Neural cell (in vitro differentiated cells): ENCODE data around the gene TSPAN31. TPM values are rescaled to one million over a fixed set of nuclear protein-coding genes. Genes with fewer than 3 reads are reported as not detected.

Source experiments
- H2AFZ ChIP-seq: fragments of 200-600, 300-800 bp; sonication (generic), shearing (Covaris generic); 2 replicates; pipeline ENCODE4 v1.6.0; 2014; ENCODE audit warnings: low read depth, mild to moderate bottlenecking, antibody characterized with exemption, low read length, moderate library complexity
- H3F3A ChIP-seq: fragments of 200-600 bp; shearing (Covaris generic); 2 replicates; pipeline ENCODE4 v1.6.1; 2016; ENCODE audit warnings: mild to moderate bottlenecking, moderate library complexity, mixed read lengths, antibody characterized with exemption, low read length; ENCODE audit not compliant: insufficient read depth, poor library complexity, severe bottlenecking
- H3K27ac ChIP-seq: fragments of 200-600, 300-800 bp; sonication (generic), shearing (Covaris generic); 2 replicates; pipeline ENCODE4 v1.5.1; 2014; ENCODE audit warnings: mild to moderate bottlenecking, low read length, moderate library complexity
- H3K27me3 ChIP-seq: fragments of 300-800, 200-600 bp; sonication (generic), shearing (Covaris generic); 2 replicates; pipeline ENCODE4 v1.6.0; 2014; ENCODE audit warnings: mild to moderate bottlenecking, low read depth, low read length, moderate library complexity; ENCODE audit not compliant: insufficient read depth
- H3K36me3 ChIP-seq: fragments of 300-800, 200-600 bp; sonication (generic), shearing (Covaris generic); 2 replicates; pipeline ENCODE4 v1.5.1; 2014; ENCODE audit warnings: mild to moderate bottlenecking, antibody characterized with exemption, low read length, moderate library complexity; ENCODE audit not compliant: insufficient read depth
- H3K4me2 ChIP-seq: fragments of 300-800, 200-600 bp; sonication (generic), shearing (Covaris generic); 2 replicates; pipeline ENCODE4 v1.6.0; 2014; ENCODE audit warnings: mild to moderate bottlenecking, low read length
- H3K4me3 ChIP-seq: fragments of 300-800, 200-600 bp; sonication (generic), shearing (Covaris generic); 2 replicates; pipeline ENCODE4 v1.5.1; 2014; ENCODE audit warnings: mild to moderate bottlenecking, low read length, moderate library complexity
- H3K79me2 ChIP-seq: fragments of 200-600 bp; shearing (Covaris generic); replicated peaks from 2 replicates; pipeline ENCODE4 v1.6.0; 2014; ENCODE audit warnings: mild to moderate bottlenecking, low read length, moderate library complexity; ENCODE audit not compliant: insufficient read depth
- H3K9ac ChIP-seq: fragments of 300-800, 200-600 bp; sonication (generic), shearing (Covaris generic); 2 replicates; pipeline ENCODE4 v1.6.1; 2016; ENCODE audit warnings: mild to moderate bottlenecking, low read length, mixed read lengths
- H3K9me2 ChIP-seq: fragments of 200-600 bp; shearing (Covaris generic); 2 replicates; pipeline ENCODE4 v1.6.1; 2016; ENCODE audit warnings: mild to moderate bottlenecking, low read length, mixed read lengths; ENCODE audit not compliant: insufficient read depth
- H3K9me3 ChIP-seq: fragments of 200-600, 300-800 bp; sonication (generic), shearing (Covaris generic); 2 replicates; pipeline ENCODE4 v1.6.1; 2016; ENCODE audit warnings: mild to moderate bottlenecking, mixed run types, low read length, moderate library complexity, mixed read lengths
- H4K20me1 ChIP-seq: fragments of 200-600 bp; shearing (Covaris generic); 2 replicates; pipeline ENCODE4 v1.6.1; 2016; ENCODE audit warnings: mild to moderate bottlenecking, mixed run types; ENCODE audit not compliant: insufficient read depth
- CTCF ChIP-seq: fragments of 450-650 bp; IDR thresholded peaks from 2 replicates; pipeline ENCODE4 v1.5.1; 2014; ENCODE audit warnings: antibody characterized with exemption, mild to moderate bottlenecking, moderate library complexity; ENCODE audit not compliant: poor library complexity, severe bottlenecking
- EP300 ChIP-seq: fragments of 450-650 bp; conservative IDR thresholded peaks from 2 replicates; pipeline ENCODE4 v1.6.1; 2014; ENCODE audit warnings: antibody characterized with exemption, mild to moderate bottlenecking, moderate library complexity; ENCODE audit not compliant: poor library complexity, severe bottlenecking
- EZH2 ChIP-seq: fragments of 200-600, 300-800 bp; shearing (Covaris generic), sonication (generic); IDR thresholded peaks from 2 replicates; pipeline ENCODE4 v1.6.1; 2014; ENCODE audit warnings: antibody characterized with exemption, low read length, borderline replicate concordance, mild to moderate bottlenecking; ENCODE audit not compliant: insufficient read depth, poor library complexity, severe bottlenecking
- MXI1 ChIP-seq: fragments of 450-650 bp; conservative IDR thresholded peaks from 2 replicates; pipeline ENCODE4 v1.6.1; 2014; ENCODE audit warnings: antibody characterized with exemption, mild to moderate bottlenecking; ENCODE audit not compliant: poor library complexity, severe bottlenecking
- POLR2AphosphoS5 ChIP-seq: IDR thresholded peaks from 2 replicates; pipeline ENCODE4 v1.6.1; 2012
- RAD21 ChIP-seq: fragments of 450-650 bp; conservative IDR thresholded peaks from 2 replicates; pipeline ENCODE4 v1.6.1; 2014; ENCODE audit warnings: antibody characterized with exemption, mild to moderate bottlenecking, moderate library complexity
- REST ChIP-seq: IDR thresholded peaks from 2 replicates; pipeline ENCODE4 v1.6.1; 2012; ENCODE audit warnings: borderline replicate concordance
- SMC3 ChIP-seq: fragments of 450-650 bp; conservative IDR thresholded peaks from 2 replicates; pipeline ENCODE4 v1.6.1; 2014; ENCODE audit warnings: antibody characterized with exemption, mild to moderate bottlenecking, moderate library complexity; ENCODE audit not compliant: poor library complexity
- TAF1 ChIP-seq: IDR thresholded peaks from 2 replicates; pipeline ENCODE4 v1.6.1; 2012; ENCODE audit warnings: low read depth
- polyA plus RNA-seq: library from polyadenylated mRNA; depleted of rRNA; stranded (reverse); fragments of >200 nt; gene quantifications from 2 replicates; pipeline ENCODE4 v1.2.3, GENCODE V29; 2014

TSPAN31 gene
- polyA plus RNA-seq, 1 donor from 2014 or later, result 85.3 TPM

- no peaks in the 10 kb centered on the region for H4K20me1 ChIP-seq
- no peaks in the 10 kb centered on the region for H3K9me2 ChIP-seq
- H3K27ac ChIP-seq, result no peak overlapping the region
- H3K4me3 ChIP-seq, result no peak overlapping the region
- H2AFZ ChIP-seq, result no peak overlapping the region
- H3K36me3 ChIP-seq, result no peaks in the 10 kb centered on the region
- TF ChIP-seq POLR2AphosphoS5, result no peak
- no peak for TF ChIP-seq MXI1
- no peak for TF ChIP-seq EP300
- H3F3A ChIP-seq, result no peaks in the 10 kb centered on the region
- no peak overlapping the region for H3K9ac ChIP-seq
- H3K4me2 ChIP-seq, result no peak overlapping the region
- peaks cover 10% of the 10 kb centered on the region for H3K79me2 ChIP-seq
- H3K9me3 ChIP-seq, result no peaks in the 10 kb centered on the region
- H3K27me3 ChIP-seq, result no peaks in the 10 kb centered on the region
Observed at GRCh38 chr12:57783861-57784260, 39.0 kb downstream of the TSPAN31 start.

- TF ChIP-seq EZH2 (no peak), MXI1 (no peak), POLR2AphosphoS5 (no peak), EP300 (no peak), RAD21 (no peak), REST (no peak), TAF1 (no peak), SMC3 (no peak), CTCF (no peak)
- H3K9me3 ChIP-seq, result no peaks in the 10 kb centered on the region
- H4K20me1 ChIP-seq, result no peaks in the 10 kb centered on the region
- no peaks in the 10 kb centered on the region for H3F3A ChIP-seq
- no peak overlapping the region for H3K27ac ChIP-seq
- no peaks in the 10 kb centered on the region for H3K79me2 ChIP-seq
- no peaks in the 10 kb centered on the region for H3K27me3 ChIP-seq
- no peaks in the 10 kb centered on the region for H3K9me2 ChIP-seq
- H3K36me3 ChIP-seq, result no peaks in the 10 kb centered on the region
- no peak overlapping the region for H3K4me2 ChIP-seq
- no peak overlapping the region for H3K4me3 ChIP-seq
- no peak overlapping the region for H3K9ac ChIP-seq
- no peak overlapping the region for H2AFZ ChIP-seq
Observed at GRCh38 chr12:57793920-57794319, 49.1 kb downstream of the TSPAN31 start.

- no peak overlapping the region for H3K9ac ChIP-seq
- H3K4me2 ChIP-seq, result no peak overlapping the region
- no peaks in the 10 kb centered on the region for H3K9me2 ChIP-seq
- H2AFZ ChIP-seq, result no peak overlapping the region
- H3K79me2 ChIP-seq, result no peaks in the 10 kb centered on the region
- no peak for TF ChIP-seq CTCF
- no peak for TF ChIP-seq EZH2
- no peak for TF ChIP-seq EP300
- TF ChIP-seq TAF1, result no peak
- no peaks in the 10 kb centered on the region for H3K36me3 ChIP-seq
- H3K27ac ChIP-seq, result no peak overlapping the region
- no peaks in the 10 kb centered on the region for H3F3A ChIP-seq
- no peak overlapping the region for H3K4me3 ChIP-seq
- H4K20me1 ChIP-seq, result no peaks in the 10 kb centered on the region
- no peaks in the 10 kb centered on the region for H3K9me3 ChIP-seq
- H3K27me3 ChIP-seq, result no peaks in the 10 kb centered on the region
Observed at GRCh38 chr12:57795354-57795753, 50.5 kb downstream of the TSPAN31 start.
